RWPE1 (cell line): ENCODE measurements around the gene MRTFB.

Source experiments
- CTCF ChIA-PET: fragments of 350-600 bp; sonication (Branson Sonifier 250); formaldehyde crosslinking; extraction: SDS; loops from one replicate; lab custom pipeline; 2021; lab: Yijun Ruan, JAX
- POLR2A ChIA-PET: fragments of 400-600 bp; formaldehyde crosslinking; extraction: SDS; loops from one replicate; lab custom pipeline; 2020; ENCODE audit warnings: antibody characterized with exemption; ENCODE audit not compliant: low non-redundant PET; lab: Yijun Ruan, JAX
- DNase-seq: peaks from one replicate; pipeline ENCODE4 v3.0.0; 2012; ENCODE audit warnings: low spot score
- H3K27ac ChIP-seq: fragments of 450-650 bp; 2 replicates; pipeline ENCODE4 v1.5.1; 2017
- TF ChIP-seq, protein P1 (sequence below): fragments of 450-650 bp; conservative IDR thresholded peaks from 2 replicates; pipeline ENCODE4 v1.5.1; 2017; ENCODE audit warnings: low read depth, mild to moderate bottlenecking

The MRTFB gene

GRCh38 chr16:14146445-14146844 lies 75.3 kb downstream of the MRTFB start:
- CTCF ChIA-PET = no interaction called here

GRCh38 chr16:14148016-14148415 lies 76.9 kb downstream of the MRTFB start:
- no peak overlapping the region for H3K27ac ChIP-seq
- TF ChIP-seq, protein P1, sequence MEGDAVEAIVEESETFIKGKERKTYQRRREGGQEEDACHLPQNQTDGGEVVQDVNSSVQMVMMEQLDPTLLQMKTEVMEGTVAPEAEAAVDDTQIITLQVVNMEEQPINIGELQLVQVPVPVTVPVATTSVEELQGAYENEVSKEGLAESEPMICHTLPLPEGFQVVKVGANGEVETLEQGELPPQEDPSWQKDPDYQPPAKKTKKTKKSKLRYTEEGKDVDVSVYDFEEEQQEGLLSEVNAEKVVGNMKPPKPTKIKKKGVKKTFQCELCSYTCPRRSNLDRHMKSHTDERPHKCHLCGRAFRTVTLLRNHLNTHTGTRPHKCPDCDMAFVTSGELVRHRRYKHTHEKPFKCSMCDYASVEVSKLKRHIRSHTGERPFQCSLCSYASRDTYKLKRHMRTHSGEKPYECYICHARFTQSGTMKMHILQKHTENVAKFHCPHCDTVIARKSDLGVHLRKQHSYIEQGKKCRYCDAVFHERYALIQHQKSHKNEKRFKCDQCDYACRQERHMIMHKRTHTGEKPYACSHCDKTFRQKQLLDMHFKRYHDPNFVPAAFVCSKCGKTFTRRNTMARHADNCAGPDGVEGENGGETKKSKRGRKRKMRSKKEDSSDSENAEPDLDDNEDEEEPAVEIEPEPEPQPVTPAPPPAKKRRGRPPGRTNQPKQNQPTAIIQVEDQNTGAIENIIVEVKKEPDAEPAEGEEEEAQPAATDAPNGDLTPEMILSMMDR = no peak
- no peak for DNase-seq
- POLR2A ChIA-PET = no interaction called here
- CTCF ChIA-PET = no interaction called here

More at GRCh38 chr16:14146445-14146844, 75.3 kb downstream of the MRTFB start:
- no peak overlapping the region for H3K27ac ChIP-seq
- no peak for DNase-seq
- POLR2A ChIA-PET = no interaction called here
- TF ChIP-seq, protein P1 = no peak

GRCh38 chr16:14148569-14148968 lies 77.5 kb downstream of the MRTFB start:
- TF ChIP-seq, protein P1 = no peak
- ChIA-PET CTCF (no interaction called here), POLR2A (no interaction called here)
- DNase-seq = peak; percentile 68
- no peak overlapping the region for H3K27ac ChIP-seq

DNA sequence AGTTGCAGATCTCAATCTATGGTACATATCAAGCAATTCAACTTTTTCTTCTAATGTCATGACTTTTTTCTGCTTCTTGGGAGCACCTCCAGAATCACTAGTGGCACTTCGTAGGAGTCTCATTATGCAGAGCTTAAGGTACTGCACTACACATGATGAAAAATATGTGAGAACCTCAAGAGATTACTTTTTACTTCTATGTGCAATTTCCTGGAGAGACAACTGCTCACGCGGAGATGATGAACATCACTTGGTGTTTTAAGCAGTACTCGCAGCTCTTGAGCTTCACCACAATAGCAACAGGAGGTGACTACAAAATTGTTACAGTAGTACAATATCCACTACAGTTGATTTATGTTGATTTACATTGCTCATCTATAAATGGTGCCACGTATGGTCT lies 79.7 kb downstream of the MRTFB start:
- TF ChIP-seq, protein P1 = no peak
- no peak overlapping the region for H3K27ac ChIP-seq
- CTCF ChIA-PET = no interaction called here
- DNase-seq = no peak
- POLR2A ChIA-PET = no interaction called here

- POLR2A ChIA-PET = no interaction called here
- no peak overlapping the region for H3K27ac ChIP-seq
- CTCF ChIA-PET = no interaction called here
- TF ChIP-seq, protein P1 = no peak
- DNase-seq = no peak
Observed at GRCh38 chr16:14151256-14152030, 80.3 kb downstream of the MRTFB start.

DNA sequence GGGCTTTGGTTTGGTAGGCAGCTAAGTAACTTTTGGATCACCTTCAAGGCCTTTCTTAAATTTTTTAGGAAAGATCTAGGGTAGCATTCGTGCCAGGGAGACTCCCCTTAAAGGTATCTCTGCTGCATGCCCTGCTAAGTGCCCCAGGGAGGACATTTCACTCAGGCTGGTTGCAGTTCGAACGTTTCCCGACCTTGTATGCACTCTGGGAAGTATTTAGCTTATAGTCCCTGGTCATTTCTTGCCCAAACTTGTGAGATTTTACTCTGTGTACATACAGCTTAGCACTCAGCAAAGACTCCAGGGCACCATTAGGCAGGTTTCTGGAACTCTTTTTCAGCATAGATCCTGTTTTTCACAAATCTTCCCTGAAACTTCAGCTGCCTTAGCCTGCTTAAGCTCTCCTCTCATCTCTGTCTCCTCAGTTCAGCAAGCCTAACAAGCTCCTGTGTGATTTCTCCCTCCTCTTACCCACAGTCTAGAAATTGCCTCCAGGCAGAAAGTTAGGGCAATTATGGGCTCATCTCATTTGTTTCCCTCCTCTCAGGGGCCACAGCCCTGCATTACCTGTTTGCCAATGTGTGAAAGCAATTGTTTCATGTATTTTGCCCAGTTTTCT lies 84.6 kb downstream of the MRTFB start:
- ChIA-PET CTCF (interaction anchor here (0.7 kb wide), 1 partner anchor 46 kb away, joined by 3 read pairs; no protein-coding TSS in a partner anchor), POLR2A (no interaction called here)
- TF ChIP-seq, protein P1 = no peak
- no peak overlapping the region for H3K27ac ChIP-seq
- no peak for DNase-seq
